ENCODE measurements around the gene KRT83. TPM values are rescaled to one million over a fixed set of nuclear protein-coding genes. Genes with fewer than 3 reads are reported as not detected.

KRT83 gene
- total RNA-seq: not detected in 2 replicates

DNA sequence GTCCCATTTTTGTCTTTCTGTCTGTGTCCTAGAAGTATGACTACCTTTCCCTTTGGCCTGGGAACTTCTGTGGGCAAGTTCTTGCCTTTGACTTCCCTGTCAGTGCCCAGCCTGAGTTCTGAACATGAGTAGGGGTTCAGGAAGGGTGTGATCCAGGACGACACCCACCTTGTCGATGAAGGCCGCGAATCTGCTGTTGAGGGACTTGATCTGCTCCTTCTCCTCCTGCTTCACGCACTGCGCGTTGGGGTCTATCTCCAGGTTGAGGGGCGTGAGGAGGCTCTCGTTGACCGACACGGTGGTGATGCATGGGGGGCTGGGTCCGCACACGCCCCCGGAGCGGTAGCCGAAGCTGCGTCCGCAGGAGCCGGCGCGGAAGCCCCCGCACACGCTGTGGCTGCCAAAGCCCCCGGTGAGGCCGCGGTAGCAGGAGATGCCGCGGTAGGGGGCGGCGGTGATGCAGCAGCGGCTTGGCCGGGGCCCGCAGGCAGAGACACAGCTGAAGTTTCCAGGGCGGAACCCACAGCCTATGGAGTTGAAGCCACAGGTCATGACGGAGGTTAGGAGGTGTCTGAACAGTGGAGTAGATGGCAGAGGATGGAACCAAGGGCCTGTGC, at the start of gene KRT83:
Gene KRT83 (minus strand): TSS at position 615 of the 617 bp plus-strand sequence. CDS start 63 bp downstream, at position 552.

DNA sequence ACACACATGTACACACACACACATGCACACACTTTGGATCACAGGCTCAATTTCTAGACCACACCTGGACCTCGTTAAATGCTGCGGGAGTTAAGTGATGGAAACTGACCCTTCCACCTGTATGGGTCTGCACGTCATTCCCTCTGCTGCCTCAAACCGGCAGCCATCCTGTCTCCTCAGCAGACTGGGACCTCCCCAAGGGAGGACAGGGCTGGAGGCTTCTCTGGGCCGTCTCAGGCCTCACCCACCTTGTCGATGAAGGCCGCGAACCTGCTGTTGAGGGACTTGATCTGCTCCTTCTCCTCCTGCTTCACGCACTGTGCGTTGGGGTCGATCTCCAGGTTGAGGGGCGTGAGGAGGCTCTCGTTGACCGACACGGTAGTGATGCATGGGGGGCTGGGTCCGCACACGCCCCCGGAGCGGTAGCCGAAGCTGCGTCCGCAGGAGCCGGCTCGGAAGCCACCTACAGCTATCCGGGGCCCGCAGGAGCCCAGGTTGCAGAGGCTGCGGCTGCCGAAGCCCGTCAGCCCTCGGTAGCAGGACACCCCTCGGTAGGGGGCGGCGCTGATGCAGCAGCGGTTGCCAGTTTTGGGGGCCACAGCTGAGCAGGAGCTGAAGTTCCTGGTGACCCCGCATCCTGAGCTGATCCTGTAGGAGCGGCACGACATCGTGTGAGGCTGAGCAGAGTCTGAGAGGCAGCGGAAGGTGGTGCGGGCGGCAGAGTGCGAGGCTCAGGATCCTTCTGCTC, 45.7 kb upstream of the KRT83 start, which contains the start of gene KRT85:
Gene KRT85 (minus strand): TSS at position 744 of the 748 bp plus-strand sequence. CDS start 76 bp downstream, at position 668.

DNA sequence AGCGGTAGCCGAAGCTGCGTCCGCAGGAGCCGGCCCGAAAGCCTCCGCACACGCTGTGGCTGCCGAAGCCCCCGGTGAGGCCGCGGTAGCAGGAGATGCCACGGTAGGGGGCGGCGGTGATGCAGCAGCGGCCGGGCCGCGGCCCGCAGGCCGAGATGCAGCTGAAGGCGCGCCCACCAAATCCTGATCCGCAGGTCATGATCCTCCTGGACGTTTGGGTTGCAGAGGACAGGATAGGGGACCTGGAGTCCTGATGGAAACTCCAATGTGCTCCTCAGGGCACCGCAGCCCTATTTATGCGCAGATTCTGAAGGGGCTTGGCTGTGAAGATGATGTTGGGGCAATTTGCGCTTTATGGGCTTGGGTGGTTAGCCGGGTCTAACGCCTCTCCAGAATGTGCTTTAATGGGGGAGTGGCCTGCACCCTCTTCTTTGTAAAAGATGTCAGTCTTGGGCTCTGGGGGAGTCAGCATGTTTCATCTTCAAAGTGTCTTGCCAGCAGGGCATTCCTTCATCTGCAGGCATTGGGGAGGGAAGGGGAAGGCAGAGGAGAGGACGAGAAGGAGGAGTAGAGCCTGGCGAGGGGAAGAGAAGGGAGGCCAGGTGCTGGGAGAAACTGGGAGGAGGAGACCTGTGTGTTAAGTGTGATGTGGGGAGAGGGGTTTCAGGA, 29.8 kb downstream of the KRT83 start, which contains the start of gene KRT81:
Gene KRT81 (minus strand): TSS at position 268 of the 669 bp plus-strand sequence. CDS start 69 bp downstream, at position 199.

DNA sequence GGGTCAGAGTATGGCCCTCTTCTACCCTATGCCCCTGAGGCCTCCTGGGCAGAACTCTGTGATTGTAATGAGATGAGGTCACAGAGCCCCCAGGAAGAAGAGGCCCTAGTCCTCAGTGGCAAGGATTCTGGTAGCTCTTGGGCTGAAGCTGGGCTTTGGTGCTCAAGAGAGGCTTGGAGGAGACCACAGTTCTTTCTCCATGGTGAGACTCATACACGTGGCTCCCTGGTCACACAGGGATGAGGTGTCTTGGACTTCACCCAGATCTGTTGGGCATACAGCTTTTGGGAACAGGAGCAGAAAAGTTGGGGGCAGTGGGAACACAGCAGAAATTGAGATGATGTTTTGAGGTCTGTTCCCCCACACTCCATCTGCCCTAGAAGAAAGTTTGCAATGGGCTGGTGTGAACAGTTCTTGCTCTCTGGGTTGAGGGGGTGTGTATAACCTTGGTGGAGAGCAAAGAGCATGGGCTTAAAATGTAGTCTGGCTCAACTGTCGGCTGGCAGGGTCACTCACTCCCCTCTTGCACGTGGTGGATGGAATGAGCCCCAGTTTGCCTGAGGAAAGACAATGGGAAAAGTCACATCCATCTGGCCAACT, 46.6 kb downstream of the KRT83 start, which contains the start of gene KRT86:
Gene KRT86 (plus strand): TSS at position 125 of the 600 bp plus-strand sequence. CDS start 27,272 bp downstream, outside the sequence.

Other genes starting within 250 kb of the KRT83 start
- gene SMIM41, start 241.7 kb downstream of the KRT83 start, total RNA-seq: 4.5 and 4.8 TPM in 2 replicates
- 0.44 TPM in 1 of 2 replicates, not detected in the other for gene KRT80, start 129.4 kb downstream of the KRT83 start, total RNA-seq
- 7.8 and 8.7 TPM in 2 replicates for gene KRT7, start 88.2 kb downstream of the KRT83 start, total RNA-seq
- gene KRT86, start 46.8 kb downstream of the KRT83 start, total RNA-seq: not detected in 2 replicates
- 0.15 TPM in 1 of 2 replicates, not detected in the other for gene KRT81, start 29.9 kb downstream of the KRT83 start, total RNA-seq
- not detected in 2 replicates for gene KRT85, start 46.1 kb upstream of the KRT83 start, total RNA-seq
- not detected in 2 replicates for gene KRT84, start 64.3 kb upstream of the KRT83 start, total RNA-seq
- not detected in 2 replicates for gene KRT82, start 84.9 kb upstream of the KRT83 start, total RNA-seq
- not detected in 2 replicates for gene KRT75, start 113.0 kb upstream of the KRT83 start, total RNA-seq
- not detected in 2 replicates for gene KRT6B, start 130.7 kb upstream of the KRT83 start, total RNA-seq
- gene KRT6C, start 152.4 kb upstream of the KRT83 start, total RNA-seq: not detected in 2 replicates
- gene KRT6A, start 171.9 kb upstream of the KRT83 start, total RNA-seq: under 0.01 TPM in 1 of 2 replicates, not detected in the other
- gene KRT5, start 199.0 kb upstream of the KRT83 start, total RNA-seq: 0.50 and 6.7 TPM in 2 replicates
- not detected in 2 replicates for gene KRT71, start 231.7 kb upstream of the KRT83 start, total RNA-seq

Data from smooth muscle cell of trachea (primary cell).